ENCODE results near the gene CTSD. TPM values are rescaled to one million over a fixed set of nuclear protein-coding genes. Genes with fewer than 3 reads are reported as not detected.
A peak's percentile ranks its signal among the peaks of the same experiment; 100 is the strongest.
"Not testable (repeated sequence)": the region's sequence is repeated elsewhere in the genome, so short reads cannot be mapped to it uniquely, and the experiment has no call there.

CTSD gene
- polyA plus RNA-seq, 1 experiment: 206 TPM

- ChIA-PET CTCF (interaction anchor here (0.9 to 2.6 kb wide), 5 partner anchors 9 to 114 kb away, joined by 3 to 12 read pairs (median 3); no protein-coding TSS in a partner anchor), POLR2A (no interaction called here)
- 0 out of 2 replicates have a peak, but pooled peaks have one; percentile 11 for TF ChIP-seq CTCF (IDR thresholded peaks at IDR 0.05; ENCODE audit: insufficient read depth, low read depth, low read length)
- Histone ChIP-seq H3K27me3 (ENCODE audit: control insufficient read depth, insufficient read depth, low read length) (peaks cover 1% of the 10 kb centered on the region; the same call in 1 of the 2 replicates), H3K36me3 (ENCODE audit: control insufficient read depth, insufficient read depth, low read length) (no peaks in the 10 kb centered on the region), H3K4me3 (ENCODE audit: low read depth, low read length) (no peak overlapping the region)
- DNase-seq (ENCODE audit: low read depth): no peak
Measured at GRCh38 chr11:1807264-1807995, 43.7 kb upstream of the CTSD start.

GRCh38 chr11:1805525-1805924 lies 41.8 kb upstream of the CTSD start:
- CTCF ChIA-PET: interaction anchor here (1.1 to 1.6 kb wide), 4 partner anchors 9 to 70 kb away, joined by 3 to 4 read pairs (median 3); no protein-coding TSS in a partner anchor
- POLR2A ChIA-PET: no interaction called here
- TF ChIP-seq CTCF (IDR thresholded peaks at IDR 0.05; ENCODE audit: insufficient read depth, low read depth, low read length): no peak

GRCh38 chr11:1803835-1804519 lies 40.2 kb upstream of the CTSD start:
- H3K27me3 ChIP-seq (ENCODE audit: control insufficient read depth, insufficient read depth, low read length); H3K36me3 ChIP-seq (ENCODE audit: control insufficient read depth, insufficient read depth, low read length); H3K4me3 ChIP-seq (ENCODE audit: low read depth, low read length); DNase-seq (ENCODE audit: low read depth); POLR2A ChIA-PET: not testable (repeated sequence)
- CTCF ChIA-PET: interaction anchor here (1.3 kb wide), 1 partner anchor 10 kb away, joined by 3 read pairs; no protein-coding TSS in a partner anchor

More at GRCh38 chr11:1805525-1805924, 41.8 kb upstream of the CTSD start:
- DNase-seq (ENCODE audit: low read depth): no peak
- no peak overlapping the region for H3K4me3 ChIP-seq (ENCODE audit: low read depth, low read length)
- H3K27me3 ChIP-seq (ENCODE audit: control insufficient read depth, insufficient read depth, low read length): peaks cover 1% of the 10 kb centered on the region; the same call in 1 of the 2 replicates
- H3K36me3 ChIP-seq (ENCODE audit: control insufficient read depth, insufficient read depth, low read length): no peaks in the 10 kb centered on the region

GRCh38 chr11:1803246-1803645 lies 39.5 kb upstream of the CTSD start:
- TF ChIP-seq CTCF (IDR thresholded peaks at IDR 0.05; ENCODE audit: insufficient read depth, low read depth, low read length): no peak
- Histone ChIP-seq H3K27me3 (ENCODE audit: control insufficient read depth, insufficient read depth, low read length) (peaks cover 2% of the 10 kb centered on the region; the same call in 1 of the 2 replicates), H3K4me3 (ENCODE audit: low read depth, low read length) (no peak overlapping the region), H3K36me3 (ENCODE audit: control insufficient read depth, insufficient read depth, low read length) (no peaks in the 10 kb centered on the region)
- DNase-seq (ENCODE audit: low read depth): no peak
- POLR2A ChIA-PET: no interaction called here
- CTCF ChIA-PET: no interaction called here

- no peak for DNase-seq (ENCODE audit: low read depth)
- Histone ChIP-seq H3K4me3 (ENCODE audit: low read depth, low read length) (no peak overlapping the region), H3K36me3 (ENCODE audit: control insufficient read depth, insufficient read depth, low read length) (no peaks in the 10 kb centered on the region), H3K27me3 (ENCODE audit: control insufficient read depth, insufficient read depth, low read length) (peaks cover 6% of the 10 kb centered on the region; the same call in 1 of the 2 replicates)
- CTCF ChIA-PET: interaction anchor here (1.5 kb wide), 1 partner anchor 11 kb away, joined by 3 read pairs; no protein-coding TSS in a partner anchor
- no peak for TF ChIP-seq CTCF (IDR thresholded peaks at IDR 0.05; ENCODE audit: insufficient read depth, low read depth, low read length)
- POLR2A ChIA-PET: no interaction called here
Measured at GRCh38 chr11:1797391-1798125, 33.8 kb upstream of the CTSD start.
